ENCODE results near the gene RP9.

Gene RP9

DNA sequence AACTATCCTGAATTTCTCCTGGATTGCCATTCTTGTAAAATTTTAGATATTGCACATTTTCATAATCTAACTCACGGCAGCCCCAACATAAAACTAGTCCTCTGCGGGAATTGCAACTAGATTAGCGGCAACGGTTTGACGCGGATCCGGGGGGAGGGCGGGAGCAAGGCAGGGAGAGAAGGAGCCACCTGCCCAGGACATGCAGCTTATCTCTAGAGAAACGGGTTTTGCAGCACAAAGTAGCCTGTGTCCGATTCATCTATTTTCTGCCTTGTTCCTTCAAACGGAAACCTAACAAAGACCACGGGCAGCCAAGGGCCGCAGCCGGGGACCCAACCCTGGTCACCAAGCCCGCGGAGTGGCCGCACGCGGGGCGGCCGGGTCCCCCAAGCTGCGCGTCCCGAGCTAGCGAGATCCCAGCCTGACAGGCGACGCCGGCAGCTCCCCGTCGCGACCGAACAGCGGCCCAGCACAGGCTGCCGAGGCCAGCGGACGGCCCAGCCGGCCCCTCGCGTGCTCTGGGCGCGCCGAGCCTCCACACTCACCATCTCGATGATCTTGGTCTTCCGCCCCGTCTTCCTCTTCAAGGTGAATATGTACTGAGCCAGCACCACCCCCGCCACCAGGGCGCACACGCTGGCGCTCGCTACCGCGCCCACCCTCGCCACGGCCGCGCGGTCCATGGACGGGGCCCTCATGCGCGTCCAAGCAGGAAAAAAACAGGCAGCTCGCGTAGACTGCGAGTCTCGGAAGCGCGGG is 47.0 kb downstream of the RP9 start, which contains the start of gene NT5C3A:
Gene NT5C3A, minus strand, starts transcription at position 754 of the 759 bp plus-strand sequence. Its CDS starts 71 bp downstream, at position 683.
- DNase-seq: no peak

DNA sequence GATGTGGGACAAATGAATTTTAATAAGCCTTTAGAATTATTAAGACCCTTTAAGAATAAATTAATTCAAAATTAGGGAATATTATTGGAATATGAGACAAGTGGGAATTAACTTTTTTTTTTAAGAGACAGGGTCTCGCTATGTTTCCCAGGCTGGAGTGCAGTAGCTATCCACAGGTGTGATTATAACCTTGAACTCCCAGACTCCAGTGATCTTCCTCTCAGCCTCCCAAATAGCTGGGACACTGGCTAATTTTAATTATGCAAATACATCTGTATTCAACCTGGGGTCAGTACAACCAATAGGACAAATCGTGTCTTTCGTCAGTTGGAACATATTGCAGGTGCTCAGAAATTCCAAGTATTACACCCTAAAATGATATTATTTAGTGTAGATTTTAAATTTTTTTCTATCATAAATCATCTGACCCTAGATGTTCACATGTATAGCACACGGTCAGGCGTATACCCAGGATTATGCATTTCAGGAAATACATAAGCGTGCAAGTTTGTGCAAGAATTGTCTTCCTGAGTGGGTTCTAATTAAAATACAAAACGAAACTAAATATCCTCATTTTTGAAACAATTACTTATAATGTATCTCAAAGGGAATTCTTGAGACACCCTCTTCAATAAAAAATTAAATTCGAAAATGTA is 47.8 kb downstream of the RP9 start:
- no peak for DNase-seq

DNA sequence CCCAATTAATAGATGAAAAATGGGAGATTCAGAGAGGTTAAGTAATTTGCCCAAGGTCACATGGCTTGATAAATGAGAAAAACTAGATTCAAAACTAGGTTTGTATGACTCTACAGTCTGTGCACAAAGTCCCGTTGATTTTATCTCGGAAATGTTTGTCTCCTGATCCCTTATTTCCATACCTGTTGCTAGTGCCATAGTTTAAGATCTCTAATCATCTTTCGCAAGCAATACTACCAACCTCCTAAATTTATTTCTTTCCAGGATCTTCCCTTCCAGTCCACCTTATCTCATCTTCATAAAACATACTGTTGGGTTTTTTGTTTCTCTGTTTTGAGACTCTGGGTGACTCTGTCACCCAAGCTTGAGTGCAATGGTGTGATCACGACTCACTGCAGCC is 49.6 kb downstream of the RP9 start:
- DNase-seq: no peak

DNA sequence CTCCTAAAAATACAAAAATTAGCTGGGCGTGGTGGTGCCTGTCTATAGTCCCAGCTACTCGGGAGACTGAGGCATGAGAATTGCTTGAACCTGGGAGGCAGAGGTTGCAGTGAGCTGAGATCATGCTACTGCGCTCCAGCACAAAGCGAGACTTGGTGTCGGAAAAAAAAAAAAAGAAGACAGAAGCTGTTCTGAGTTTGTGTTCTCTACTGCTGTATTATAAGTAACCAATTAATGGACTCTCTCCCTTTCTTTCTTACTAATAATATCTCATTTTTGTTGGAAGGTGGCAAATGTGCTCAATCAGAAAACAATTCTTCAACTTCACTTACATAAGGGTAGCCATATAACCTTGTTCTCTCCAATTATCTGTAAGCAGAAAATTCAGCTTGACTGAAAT is 54.0 kb downstream of the RP9 start:
- no peak for DNase-seq

- DNase-seq: no peak
Measured at GRCh38 chr7:33054261-33054964, 54.8 kb downstream of the RP9 start.

GRCh38 chr7:33053721-33054120 is 55.5 kb downstream of the RP9 start:
- no peak for DNase-seq

DNA sequence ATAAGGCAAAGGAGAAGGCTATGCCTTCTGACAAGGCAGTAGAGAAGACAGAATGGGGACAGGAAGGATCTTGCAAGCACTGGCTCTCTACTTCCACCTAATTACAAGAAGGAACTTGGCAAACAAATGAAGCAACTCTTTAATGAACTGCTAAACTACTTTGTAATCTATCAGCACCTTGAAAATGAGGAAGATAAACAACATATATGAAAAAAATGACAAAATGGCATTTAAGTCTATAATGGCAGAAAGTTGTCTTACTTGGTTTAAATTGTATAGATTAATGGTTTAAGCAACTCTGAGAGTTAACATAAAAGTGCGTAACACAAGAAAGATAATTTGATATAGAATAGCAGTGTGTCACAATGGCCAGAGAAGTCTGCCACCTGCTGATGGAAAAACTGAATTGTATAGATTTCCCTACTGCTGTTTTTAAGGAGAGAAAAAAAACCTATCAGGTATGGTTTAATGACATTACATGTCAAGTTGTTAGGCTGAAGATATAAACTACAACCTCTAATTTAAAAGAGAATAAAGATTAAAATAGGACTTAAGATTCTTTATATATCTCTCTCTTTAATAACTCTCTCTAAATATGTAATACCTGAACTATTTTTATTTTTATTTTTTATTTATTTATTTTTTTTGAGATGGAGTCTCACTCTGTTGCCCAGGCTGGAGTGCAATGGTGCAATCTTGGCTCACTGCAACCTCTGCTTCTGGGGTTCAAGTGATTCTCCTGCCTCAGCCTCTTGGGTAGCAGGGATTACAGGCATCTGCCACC is 58.5 kb downstream of the RP9 start:
- no peak for DNase-seq

GRCh38 chr7:33048704-33049103 is 60.5 kb downstream of the RP9 start:
- no peak for DNase-seq

DNA sequence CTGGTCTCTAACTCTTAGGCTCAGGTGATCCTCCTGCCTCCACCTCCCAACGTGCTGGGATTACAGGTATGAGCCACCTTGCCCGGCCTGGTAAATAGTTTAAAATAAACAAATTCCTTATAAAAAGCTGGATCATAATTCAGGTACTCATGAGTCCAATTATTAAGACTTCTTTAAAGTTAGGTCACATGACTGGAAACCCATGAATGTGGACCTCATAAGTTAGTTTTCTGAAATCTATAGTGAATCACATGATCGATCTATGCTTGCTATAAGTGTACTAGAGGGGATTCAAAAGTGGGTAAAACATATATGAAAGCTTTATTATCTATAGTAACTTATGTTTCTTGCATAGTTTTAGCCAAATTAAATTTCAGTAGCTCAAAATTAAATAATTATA is 60.9 kb downstream of the RP9 start:
- no peak for DNase-seq

- no peak for DNase-seq
Measured at GRCh38 chr7:33044986-33045385, 64.2 kb downstream of the RP9 start.
